HG03280 (cell line): ENCODE results near the gene ARSG.
"Not testable (repeated sequence)": the region's sequence is repeated elsewhere in the genome, so short reads cannot be mapped to it uniquely, and the experiment has no call there.

ENCODE experiments used
- ATAC-seq: cut with Tn5 transposase; IDR thresholded peaks from one replicate; pipeline ENCODE4 v1.9.1; 2021; ENCODE audit warnings: mild to moderate bottlenecking, moderate library complexity; ENCODE audit not compliant: unreplicated experiment

ARSG gene

DNA sequence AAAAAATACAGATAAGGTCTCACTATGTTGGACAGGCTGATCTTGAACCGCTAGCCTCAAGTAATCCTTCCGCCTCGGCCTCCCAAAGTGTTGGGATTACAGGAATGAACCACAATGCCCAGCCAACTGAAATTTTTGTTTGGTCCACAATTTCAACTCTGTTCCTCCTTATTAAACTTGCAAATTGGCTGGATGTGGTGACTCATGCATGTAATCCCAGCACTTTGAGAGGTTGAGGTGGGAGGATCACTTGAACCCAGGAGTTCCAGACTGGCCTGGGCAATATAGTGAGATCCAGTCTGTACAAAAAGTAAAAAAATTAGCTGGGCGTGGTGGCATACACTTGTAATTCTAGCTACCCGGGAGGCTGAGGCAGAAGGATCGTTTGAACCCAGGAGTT is 13.4 kb downstream of the ARSG start:
- ATAC-seq, result no peak

DNA sequence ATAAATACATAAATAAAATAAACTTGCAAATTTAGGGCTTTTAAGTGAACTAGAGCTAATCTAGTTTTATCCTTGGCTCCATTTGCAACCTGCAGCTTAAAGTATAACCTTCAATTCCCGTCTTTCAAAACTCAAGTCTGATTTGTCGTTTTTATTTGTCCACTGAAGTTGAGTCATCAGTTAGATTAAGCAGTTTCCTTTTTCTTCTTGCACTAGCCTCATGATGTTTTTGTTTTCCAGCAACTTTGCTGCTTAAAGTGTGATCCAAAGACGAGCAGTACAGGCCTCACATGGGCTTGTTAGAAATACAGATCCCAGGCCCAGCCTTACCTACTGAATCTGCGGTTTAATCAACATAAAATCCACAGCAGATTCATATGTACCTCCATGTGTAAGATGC is 13.8 kb downstream of the ARSG start:
- ATAC-seq, result no peak

DNA sequence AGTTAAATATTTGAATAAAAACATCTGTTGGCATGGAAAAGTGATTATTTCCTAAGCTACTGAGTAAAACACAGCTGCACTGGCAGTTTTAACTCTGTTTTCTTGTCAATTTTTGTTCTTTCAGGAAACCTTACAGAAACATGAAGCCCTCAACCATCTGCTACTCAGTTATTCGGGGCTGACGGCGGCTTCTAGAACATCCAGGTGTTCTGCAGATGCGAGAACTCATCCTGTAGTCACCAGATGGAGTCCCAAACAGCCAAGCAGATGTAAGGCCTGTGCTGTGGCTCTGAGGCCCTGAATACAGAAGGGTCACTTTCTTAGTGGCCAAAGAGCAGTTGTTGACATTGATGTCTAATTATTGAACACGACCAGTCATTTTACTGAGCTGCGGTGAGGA is 15.5 kb downstream of the ARSG start:
- no peak for ATAC-seq

- ATAC-seq, result no peak
These were observed 16.1 kb downstream of the ARSG start for GRCh38 chr17:68307443-68307842.

DNA sequence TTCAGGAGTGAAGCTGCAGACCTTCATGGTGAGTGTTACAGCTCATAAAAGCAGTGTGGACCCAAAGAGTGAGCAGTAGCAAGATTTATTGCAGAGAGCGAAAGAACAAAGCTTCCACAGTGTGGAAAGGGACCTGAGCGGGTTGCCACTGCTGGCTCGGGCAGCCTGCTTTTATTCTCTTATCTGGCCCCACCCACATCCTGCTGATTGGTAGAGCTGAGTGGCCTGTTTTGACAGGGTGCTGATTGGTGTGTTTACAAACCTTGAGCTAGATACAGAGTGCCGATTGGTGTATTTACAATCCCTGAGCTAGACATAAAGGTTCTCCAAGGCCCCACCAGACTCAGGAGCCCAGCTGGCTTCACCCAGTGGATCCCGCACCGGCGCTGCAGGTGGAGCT is 17.2 kb downstream of the ARSG start:
- not testable (repeated sequence) for ATAC-seq

DNA sequence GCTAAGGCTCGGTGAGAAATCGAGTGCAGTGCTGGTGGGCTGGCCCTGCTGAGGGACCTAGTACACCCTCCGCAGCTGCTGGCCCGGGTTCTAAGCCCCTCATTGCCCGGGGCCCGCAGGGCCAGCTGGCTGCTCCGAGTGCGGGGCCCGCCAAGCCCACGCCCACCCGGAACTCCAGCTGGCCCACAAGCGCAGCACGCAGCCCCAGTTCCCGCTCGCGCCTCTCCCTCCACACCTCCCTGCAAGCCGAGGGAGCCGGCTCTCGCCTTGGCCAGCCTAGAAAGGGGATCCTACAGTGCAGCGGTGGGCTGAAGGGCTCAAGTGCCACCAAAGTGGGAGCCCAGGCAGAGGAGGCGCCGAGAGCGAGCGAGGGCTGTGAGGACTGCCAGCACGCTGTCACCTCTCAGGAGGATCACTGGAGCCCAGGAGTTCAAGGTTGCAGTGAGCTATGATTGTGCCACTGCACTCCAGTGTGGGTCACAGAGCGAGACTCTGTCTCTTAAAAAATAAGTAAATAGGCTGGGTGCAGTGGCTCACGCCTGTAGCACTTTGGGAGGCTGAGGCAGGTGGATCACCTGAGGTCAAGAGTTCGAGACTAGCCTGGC is 17.9 kb downstream of the ARSG start:
- not testable (repeated sequence) for ATAC-seq

GRCh38 chr17:68310152-68310551 is 18.9 kb downstream of the ARSG start:
- ATAC-seq, result no peak

- ATAC-seq, result no peak
These were observed 23.7 kb downstream of the ARSG start for GRCh38 chr17:68314916-68315535.

- ATAC-seq, result no peak
These were observed 24.6 kb downstream of the ARSG start for GRCh38 chr17:68315930-68316329.

- ATAC-seq, result no peak
These were observed 26.2 kb downstream of the ARSG start for GRCh38 chr17:68317458-68317857.

- no peak for ATAC-seq
These were observed 27.1 kb downstream of the ARSG start for GRCh38 chr17:68318103-68318991.

DNA sequence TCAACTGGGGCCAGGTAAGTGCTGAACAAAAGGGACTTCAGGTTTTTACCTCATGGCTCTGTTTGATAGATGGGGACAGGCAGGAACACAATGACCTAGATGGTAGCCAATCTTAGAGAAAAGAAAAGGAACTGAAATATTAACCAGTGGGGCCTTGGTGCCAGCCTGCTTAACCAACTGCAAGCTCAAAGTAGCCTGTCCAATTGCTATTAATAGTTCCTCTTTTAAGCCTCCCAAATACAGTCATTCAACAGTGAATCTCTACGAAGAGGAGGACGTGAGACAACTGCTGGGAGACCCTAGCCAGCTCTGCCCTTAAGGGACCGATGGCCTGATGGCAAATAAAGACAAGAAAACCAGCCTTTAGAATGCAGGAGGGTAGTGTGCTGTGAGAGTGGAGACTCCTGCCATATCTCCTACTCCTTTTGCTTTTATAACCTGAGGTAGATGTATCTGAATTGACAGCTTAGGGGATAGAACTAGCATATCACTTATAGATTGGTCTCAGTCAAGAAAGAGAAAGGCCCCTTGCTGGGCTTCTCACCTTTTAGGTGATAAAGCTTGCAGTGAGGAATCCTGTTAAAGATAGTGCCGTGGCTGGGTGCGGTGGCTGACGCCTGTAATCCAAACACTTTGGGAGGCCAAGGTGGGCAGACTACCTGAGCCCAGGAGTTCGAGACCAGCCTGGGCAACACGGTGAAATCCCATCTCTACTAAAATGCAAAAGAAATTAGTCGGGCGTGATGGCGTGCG is 28.3 kb downstream of the ARSG start:
- no peak for ATAC-seq

GRCh38 chr17:68320311-68320865 is 29.1 kb downstream of the ARSG start:
- no peak for ATAC-seq

- no peak for ATAC-seq
These were observed 29.8 kb downstream of the ARSG start for GRCh38 chr17:68320943-68321555.

GRCh38 chr17:68321556-68321954 is 30.3 kb downstream of the ARSG start:
- ATAC-seq, result no peak

DNA sequence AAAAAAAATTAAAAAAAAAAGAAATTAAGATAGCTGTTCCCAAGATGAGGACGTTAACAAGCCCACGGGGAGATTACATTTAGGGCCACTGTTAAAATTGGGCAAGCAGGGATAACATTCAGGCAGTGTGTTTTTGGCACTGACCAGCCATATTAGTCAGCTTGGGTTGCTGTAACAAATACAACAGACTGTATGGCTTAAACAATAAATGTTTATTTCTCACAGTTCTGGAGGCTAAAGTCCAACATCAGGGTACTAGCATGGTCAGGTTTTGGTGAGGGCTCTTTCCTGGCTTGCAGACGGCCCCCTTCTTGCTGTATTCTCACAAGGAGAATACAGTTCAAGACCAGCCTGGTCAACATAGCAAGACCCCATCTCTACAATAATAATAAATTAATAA is 31.3 kb downstream of the ARSG start:
- ATAC-seq, result no peak

GRCh38 chr17:68324114-68324513 is 32.8 kb downstream of the ARSG start:
- ATAC-seq, result no peak

- no peak for ATAC-seq
These were observed 33.5 kb downstream of the ARSG start for GRCh38 chr17:68324654-68325336.

DNA sequence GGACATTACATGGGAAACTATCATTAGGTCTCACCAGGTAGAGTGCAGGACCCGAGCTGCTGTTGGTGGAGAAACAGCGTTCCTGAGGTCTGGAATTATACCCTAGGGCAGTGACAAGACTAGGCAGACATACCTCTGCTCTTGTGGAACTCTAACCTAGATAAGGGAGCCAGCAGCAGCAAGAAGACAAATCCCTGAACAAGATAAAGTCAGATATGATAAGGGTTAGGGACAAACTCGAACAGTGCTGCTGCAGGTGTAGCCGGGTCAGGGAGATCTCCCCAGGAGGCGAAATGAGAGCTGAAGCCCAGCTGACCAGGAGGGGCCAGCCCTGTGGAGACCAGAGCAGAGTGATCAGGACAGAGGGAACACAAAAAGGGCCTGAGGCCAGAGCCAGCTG is 34.7 kb downstream of the ARSG start:
- no peak for ATAC-seq

GRCh38 chr17:68326681-68327080 is 35.4 kb downstream of the ARSG start:
- ATAC-seq, result no peak
